ENCODE data around the gene SLC25A21. TPM values are rescaled to one million over a fixed set of nuclear protein-coding genes. Genes with fewer than 3 reads are reported as not detected.

Gene SLC25A21
- total and polyA plus RNA-seq, 2 of the 13 experiments (the other 11 are each of a cell fraction or from before 2014, with no cell fraction given), result 1.9 to 2.9 TPM

GRCh38 chr14:36707570-36707969, 464.8 kb downstream of the SLC25A21 start:
- Histone ChIP-seq H3K9ac (ENCODE audit: insufficient read depth, low read depth, low read length) (no peak overlapping the region), H3K4me1 (ENCODE audit: insufficient read depth, low read length) (no peaks in the 10 kb centered on the region), H2AFZ (ENCODE audit: low read length) (no peak overlapping the region), H3K4me3 (replicated peaks in 1 of 3; ENCODE audit: insufficient read depth in 1 of 3, low read depth in 2 of 3, low read length in 3 of 3) (no peak overlapping the region), H3K79me2 (ENCODE audit: insufficient read depth, low read length) (no peaks in the 10 kb centered on the region), H3K27ac (ENCODE audit: extremely low read length, insufficient read depth, low read length) (no peak overlapping the region), H3K36me3 (replicated peaks in 1 of 2; ENCODE audit: control insufficient read depth in 1 of 2, insufficient read depth in 2 of 2, low read length in 2 of 2) (no peaks in the 10 kb centered on the region), H4K20me1 (ENCODE audit: insufficient read depth, low read length) (no peaks in the 10 kb centered on the region), H3K27me3 (ENCODE audit: control insufficient read depth in 1 of 2, insufficient read depth in 2 of 2, low read length in 2 of 2) (no peaks in the 10 kb centered on the region), H3K9me3 (ENCODE audit: low read length) (no peaks in the 10 kb centered on the region), H3K4me2 (ENCODE audit: low read depth, low read length) (no peak overlapping the region)
- no TSS peak for BruUV-seq (replicated peaks)
- ATAC-seq (no peak), DNase-seq (ENCODE audit: low spot score) (no peak), FAIRE-seq (no peak)
- CTCF ChIA-PET (ENCODE audit: low intra/inter-chr PET ratio, low total read pairs), result no interaction called here
- POLR2A ChIA-PET, result no interaction called here
- intact Hi-C loops (cut with micrococcal nuclease; ENCODE audit: unreplicated experiment) (loop anchor here (2.0 kb wide), 1 partner anchor 51 kb away; no protein-coding TSS in a partner anchor), in situ Hi-C loops (cut with HindIII; ENCODE audit: extremely low pct_ligation_motif_present, low pct_unique_long_range_greater_than_20kb) (no loop called here)
- TF ChIP-seq SNAI1 (CRISPR knock-in tag; IDR thresholded peaks at IDR 0.05; ENCODE audit: borderline replicate concordance) (no peak), PTBP1 (IDR thresholded peaks at IDR 0.05; ENCODE audit: low read depth, low read length, poor library complexity, severe bottlenecking) (no peak), HOXD1 (CRISPR knock-in tag; IDR thresholded peaks at IDR 0.05) (no peak), ZNF12 (CRISPR knock-in tag; IDR thresholded peaks at IDR 0.05) (no peak), AGO1 (IDR thresholded peaks at IDR 0.05; ENCODE audit: low read depth, low read length, poor library complexity, severe bottlenecking) (no peak), ZNF44 (CRISPR knock-in tag; IDR thresholded peaks at IDR 0.05) (no peak), GTF3A (CRISPR knock-in tag; conservative IDR thresholded peaks at IDR 0.05) (no peak), IRF1 (CRISPR knock-in tag; IDR thresholded peaks at IDR 0.05; ENCODE audit: low read depth) (no peak), NR0B2 (CRISPR knock-in tag; IDR thresholded peaks at IDR 0.05) (no peak), ZNF691 (CRISPR knock-in tag; IDR thresholded peaks at IDR 0.05; ENCODE audit: borderline replicate concordance, low read depth) (no peak), EED (CRISPR knock-in tag; IDR thresholded peaks at IDR 0.05) (no peak), LCORL (IDR thresholded peaks at IDR 0.05) (no peak), LCORL (CRISPR knock-in tag; IDR thresholded peaks at IDR 0.05) (no peak), TERF1 (CRISPR knock-in tag; IDR thresholded peaks at IDR 0.05) (no peak), U2AF2 (IDR thresholded peaks at IDR 0.05; ENCODE audit: low read depth, low read length) (no peak), FOXC1 (CRISPR knock-in tag; IDR thresholded peaks at IDR 0.05; ENCODE audit: borderline replicate concordance) (no peak), TFE3 (CRISPR knock-in tag; IDR thresholded peaks at IDR 0.05) (no peak)
